ENCODE measurements around the gene FOXJ1. TPM values are rescaled to one million over a fixed set of nuclear protein-coding genes. Genes with fewer than 3 reads are reported as not detected.

Gene FOXJ1
- total and polyA plus RNA-seq, 4 donors = 32.5 to 95.0 (median 50.3) TPM

- no peak for ATAC-seq (ENCODE audit: insufficient read depth, low FRiP score)
- WGBS, 2 donors = 71 to 77% methylated on average over 6 of the region's 6 CpGs
- no peaks in the 10 kb centered on the region for H3K36me3 ChIP-seq (ENCODE audit: control insufficient read depth in 4 of 4, insufficient read depth in 4 of 4, low read length in 4 of 4)
- H3K9me3 ChIP-seq (ENCODE audit: control insufficient read depth in 4 of 4, insufficient read depth in 3 of 4, low read length in 3 of 4) = no peaks in the 10 kb centered on the region
- H3K4me1 ChIP-seq (ENCODE audit: control insufficient read depth in 5 of 5, insufficient read depth in 5 of 5, low read length in 5 of 5) = peaks cover 0 to 4% (median 0%) of the 10 kb centered on the region in 5 donors
- no peak for TF ChIP-seq CTCF (IDR thresholded peaks at IDR 0.05; ENCODE audit: control extremely low read depth, extremely low read depth)
- no peak overlapping the region for H3K4me3 ChIP-seq
- DNase-seq = no peak
- H3K27ac ChIP-seq (ENCODE audit: low read depth in 1 of 2, low read length in 1 of 2) = no peak overlapping the region
- H3K9ac ChIP-seq (ENCODE audit: insufficient read depth in 1 of 2, low read length in 2 of 2) = no peak overlapping the region
- no peaks in the 10 kb centered on the region for H3K27me3 ChIP-seq (ENCODE audit: control insufficient read depth in 3 of 3, insufficient read depth in 3 of 3, low read length in 2 of 3)
These were observed 38.7 kb upstream of the FOXJ1 start for GRCh38 chr17:76179496-76180467.

GRCh38 chr17:76178124-76178523 is 37.1 kb upstream of the FOXJ1 start:
- 79 to 89% methylated on average over 10 of the region's 10 CpGs for WGBS, 2 donors
- no peak overlapping the region for H3K4me3 ChIP-seq
- ATAC-seq (ENCODE audit: insufficient read depth, low FRiP score) = no peak
- no peaks in the 10 kb centered on the region for H3K27me3 ChIP-seq (ENCODE audit: control insufficient read depth in 3 of 3, insufficient read depth in 3 of 3, low read length in 2 of 3)
- TF ChIP-seq CTCF (IDR thresholded peaks at IDR 0.05; ENCODE audit: control extremely low read depth, extremely low read depth) = no peak
- peaks cover 0 to 6% (median 4%) of the 10 kb centered on the region in 5 donors for H3K4me1 ChIP-seq (ENCODE audit: control insufficient read depth in 5 of 5, insufficient read depth in 5 of 5, low read length in 5 of 5)
- H3K27ac ChIP-seq (ENCODE audit: low read depth in 1 of 2, low read length in 1 of 2) = no peak overlapping the region
- no peaks in the 10 kb centered on the region for H3K9me3 ChIP-seq (ENCODE audit: control insufficient read depth in 4 of 4, insufficient read depth in 3 of 4, low read length in 3 of 4)
- DNase-seq = no peak
- no peak overlapping the region for H3K9ac ChIP-seq (ENCODE audit: insufficient read depth in 1 of 2, low read length in 2 of 2)
- no peaks in the 10 kb centered on the region for H3K36me3 ChIP-seq (ENCODE audit: control insufficient read depth in 4 of 4, insufficient read depth in 4 of 4, low read length in 4 of 4)

- 94 to 97% methylated on average over 25 to 34 of the region's 34 CpGs for WGBS, 2 donors
- Histone ChIP-seq H3K4me1 (ENCODE audit: control insufficient read depth in 5 of 5, insufficient read depth in 5 of 5, low read length in 5 of 5) (peaks cover 0 to 6% (median 3%) of the 10 kb centered on the region in 5 donors), H3K9me3 (ENCODE audit: control insufficient read depth in 4 of 4, insufficient read depth in 3 of 4, low read length in 3 of 4) (no peaks in the 10 kb centered on the region), H3K9ac (ENCODE audit: insufficient read depth in 1 of 2, low read length in 2 of 2) (no peak overlapping the region), H3K4me3 (no peak overlapping the region), H3K27me3 (ENCODE audit: control insufficient read depth in 3 of 3, insufficient read depth in 3 of 3, low read length in 2 of 3) (no peaks in the 10 kb centered on the region), H3K36me3 (ENCODE audit: control insufficient read depth in 4 of 4, insufficient read depth in 4 of 4, low read length in 4 of 4) (no peaks in the 10 kb centered on the region), H3K27ac (ENCODE audit: low read depth in 1 of 2, low read length in 1 of 2) (no peak overlapping the region)
- DNase-seq = no peak
- TF ChIP-seq CTCF (IDR thresholded peaks at IDR 0.05; ENCODE audit: control extremely low read depth, extremely low read depth) = no peak
- no peak for ATAC-seq (ENCODE audit: insufficient read depth, low FRiP score)
These were observed 35.9 kb upstream of the FOXJ1 start for GRCh38 chr17:76176701-76177574.

Data from lung (tissue), 12 donors.